HL-60/S4 treated with retinoic acid at 250 ng/mL for 4 days and 3 days (cell line): ENCODE data around the gene RAE1.

Source experiments
- in situ Hi-C: fragments of 300-500 bp; cut with MboI; formaldehyde crosslinking; loops from 2 replicates; pipeline ENCODE4 v1.7.0; 2022; ENCODE audit warnings: low sequenced_read_pairs

RAE1 gene

GRCh38 chr20:57398231-57398821, 47.3 kb downstream of the RAE1 start:
- in situ Hi-C loops: no loop called here

- in situ Hi-C loops: no loop called here
Measured at GRCh38 chr20:57398901-57399535, 48.0 kb downstream of the RAE1 start.

- in situ Hi-C loops: no loop called here
Measured at GRCh38 chr20:57399587-57400155, 48.6 kb downstream of the RAE1 start.

GRCh38 chr20:57400231-57400701, 49.2 kb downstream of the RAE1 start:
- in situ Hi-C loops: no loop called here

DNA sequence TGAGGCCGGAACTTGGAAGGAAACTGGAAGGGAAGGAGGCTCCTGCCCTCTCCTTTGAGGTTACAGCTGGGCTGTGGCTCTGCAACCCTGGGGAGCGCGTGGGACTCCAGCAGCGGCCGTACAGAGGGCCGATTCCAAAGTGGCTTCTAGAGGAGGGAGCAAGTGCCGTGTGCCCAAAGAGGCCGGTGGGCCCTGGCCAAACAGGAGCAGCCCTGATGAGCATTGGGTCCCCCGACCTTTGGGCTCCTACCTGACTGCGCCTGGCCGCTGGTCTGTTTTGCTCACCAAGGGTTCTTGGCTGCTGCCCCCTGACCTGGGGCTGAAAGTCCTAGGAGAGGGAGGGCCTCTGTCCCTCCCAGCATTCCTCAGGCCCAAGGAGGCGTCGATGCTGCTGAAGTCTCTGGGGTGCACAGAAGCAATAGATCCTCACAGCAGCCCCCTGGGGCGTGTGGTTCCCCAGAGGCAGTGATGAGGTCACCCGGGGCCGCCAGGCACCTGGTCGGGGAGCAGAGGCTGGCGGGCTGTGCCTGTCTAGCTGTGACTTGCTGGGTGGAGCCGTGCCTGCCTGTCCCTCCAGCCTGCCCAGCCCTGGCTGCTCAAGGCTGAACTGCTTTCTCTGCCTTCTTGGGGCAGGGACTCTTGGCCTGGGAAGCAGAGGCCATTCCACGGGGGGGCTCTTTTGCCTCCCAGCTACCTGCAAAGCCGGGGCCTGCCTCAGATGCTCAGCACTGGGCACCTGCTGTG, 49.9 kb downstream of the RAE1 start:
- in situ Hi-C loops: no loop called here

DNA sequence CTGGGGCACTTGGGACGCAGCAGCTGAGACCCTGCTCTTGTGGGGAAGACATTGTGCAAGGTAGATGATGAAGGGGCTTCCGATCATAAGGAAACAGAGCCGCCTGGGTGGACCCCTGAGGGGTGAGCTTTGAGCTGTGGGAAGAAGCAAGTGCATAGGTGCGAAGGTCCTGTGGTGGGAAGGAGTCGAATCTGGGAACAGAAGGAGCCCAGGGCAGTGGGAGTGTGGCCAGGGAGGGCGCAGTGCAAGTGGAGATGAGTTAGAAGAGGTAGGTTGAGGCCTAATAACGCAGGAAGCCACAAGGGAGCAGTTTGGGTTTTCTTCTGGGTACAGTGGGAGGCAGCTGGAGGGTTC, 50.5 kb downstream of the RAE1 start:
- in situ Hi-C loops: no loop called here

DNA sequence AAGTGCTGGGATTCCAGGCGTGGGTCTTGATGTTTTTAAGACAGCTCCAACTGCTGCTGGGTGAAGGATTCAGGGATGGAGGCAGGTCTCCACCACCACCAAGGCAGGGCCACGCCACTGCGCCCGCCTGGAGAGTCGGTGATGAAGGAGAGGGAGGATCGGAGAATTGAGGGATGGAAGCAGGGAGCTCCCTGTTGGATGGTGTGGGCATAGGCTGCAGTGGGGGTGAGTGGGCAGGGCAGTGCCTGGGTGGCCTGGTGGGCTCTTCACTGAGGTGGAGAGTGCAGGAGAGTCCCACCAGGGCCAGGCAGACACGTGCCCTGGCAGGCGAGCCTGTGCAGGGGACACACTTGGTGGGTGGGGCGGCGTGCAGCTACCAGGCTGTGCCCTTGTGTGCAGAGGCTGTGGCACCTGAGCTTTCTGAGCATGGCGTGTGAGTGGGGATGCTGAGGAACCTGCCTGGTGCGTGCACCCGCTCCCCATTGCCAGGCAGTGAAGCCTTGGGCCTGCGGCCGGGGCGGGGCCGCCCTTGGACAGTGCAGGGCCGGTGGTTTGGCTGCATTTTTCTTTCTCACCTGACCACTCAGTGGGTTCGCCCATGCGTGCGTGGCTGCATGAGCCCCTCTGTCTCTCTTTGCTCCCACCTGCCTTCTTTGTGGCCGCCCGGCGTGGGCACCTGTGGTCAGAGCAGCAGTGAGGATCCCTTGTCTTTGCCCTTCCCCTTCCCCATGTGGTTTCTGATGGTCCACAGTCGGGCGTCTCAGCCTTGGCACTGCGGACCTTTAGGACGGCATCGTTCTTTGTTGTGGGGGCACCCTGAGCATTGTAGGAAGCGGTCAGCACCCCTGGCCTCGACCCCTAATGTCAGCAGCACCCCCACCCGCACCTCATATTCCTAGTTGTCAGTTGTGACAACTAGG, 51.4 kb downstream of the RAE1 start:
- in situ Hi-C loops: no loop called here

DNA sequence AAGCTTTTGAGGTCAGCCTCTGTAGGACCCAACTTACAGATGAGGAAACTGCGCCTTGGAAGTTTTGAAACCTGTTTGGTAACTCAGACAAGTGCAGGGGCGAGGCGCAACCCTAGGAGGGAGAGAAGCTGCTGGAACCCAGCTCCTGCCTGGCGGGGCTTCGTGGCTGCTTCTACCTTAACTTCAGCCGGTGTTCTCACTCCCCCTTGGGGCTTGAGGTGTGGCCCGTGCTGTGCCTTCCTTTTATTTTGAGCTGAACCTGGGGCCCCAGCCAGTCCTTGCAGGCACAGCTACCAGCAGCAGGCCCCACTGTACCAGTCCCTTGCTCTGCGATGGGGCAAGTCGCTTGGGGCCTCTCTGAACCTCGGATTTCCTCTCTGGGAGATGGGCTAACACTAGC, 52.2 kb downstream of the RAE1 start:
- in situ Hi-C loops: no loop called here

DNA sequence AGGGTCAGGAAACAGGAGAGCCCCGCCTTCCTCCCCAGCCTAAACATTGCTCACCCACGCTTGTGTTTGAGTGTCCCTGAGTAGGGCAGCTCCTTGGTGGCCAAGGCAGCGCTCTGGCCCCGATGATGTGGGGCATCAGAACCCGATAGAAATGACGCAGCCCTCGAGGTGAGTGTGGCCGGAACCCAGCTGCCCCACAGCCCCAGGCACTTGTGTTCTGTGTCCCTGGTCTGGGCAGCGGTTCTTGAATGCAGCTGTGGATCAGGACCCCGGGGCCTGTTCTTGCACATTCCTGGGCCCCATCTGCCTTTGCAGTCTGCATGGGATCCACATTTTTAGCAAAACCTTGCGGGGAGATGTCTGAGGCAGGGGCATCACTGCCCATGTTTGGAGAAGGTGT, 53.0 kb downstream of the RAE1 start:
- in situ Hi-C loops: no loop called here

GRCh38 chr20:57404419-57405072, 53.5 kb downstream of the RAE1 start:
- in situ Hi-C loops: no loop called here

DNA sequence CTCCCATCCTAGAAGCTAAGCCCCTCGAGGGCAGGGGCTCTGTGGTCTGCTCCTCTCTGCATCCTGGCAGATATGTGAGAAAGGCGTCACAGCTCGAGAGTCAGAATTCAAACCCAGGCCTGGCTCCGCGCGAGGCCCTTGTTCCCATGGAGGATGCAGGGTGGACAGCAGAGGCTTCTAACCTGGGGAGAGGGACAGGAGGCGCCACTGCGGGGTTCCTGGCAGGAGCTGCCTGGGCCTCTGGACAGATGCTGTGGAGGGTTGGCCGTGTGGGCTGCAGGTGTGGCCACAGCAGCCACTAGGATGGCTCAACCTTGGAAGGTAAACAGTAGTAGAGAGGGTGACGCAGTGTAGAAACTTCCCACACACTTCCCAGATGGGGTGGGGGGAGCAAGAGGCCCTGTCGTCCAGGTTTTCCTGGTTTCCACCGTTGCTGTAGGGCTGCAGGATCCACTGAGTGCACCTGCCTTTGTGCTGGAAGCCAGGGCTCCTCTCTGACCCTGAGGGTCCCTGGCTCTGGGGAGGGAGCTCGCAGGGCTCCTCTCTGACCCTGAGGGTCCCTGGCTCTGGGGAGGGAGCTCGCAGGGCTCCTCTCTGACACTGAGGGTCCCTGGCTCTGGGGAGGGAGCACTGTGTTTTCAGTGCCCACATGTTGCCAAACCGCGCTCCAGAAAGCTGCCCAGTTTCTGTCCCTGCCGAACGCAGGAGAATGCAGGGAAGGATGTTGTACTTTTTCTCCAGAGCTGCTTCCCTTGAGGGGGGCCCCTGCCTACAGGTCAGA, 54.4 kb downstream of the RAE1 start:
- in situ Hi-C loops: no loop called here

DNA sequence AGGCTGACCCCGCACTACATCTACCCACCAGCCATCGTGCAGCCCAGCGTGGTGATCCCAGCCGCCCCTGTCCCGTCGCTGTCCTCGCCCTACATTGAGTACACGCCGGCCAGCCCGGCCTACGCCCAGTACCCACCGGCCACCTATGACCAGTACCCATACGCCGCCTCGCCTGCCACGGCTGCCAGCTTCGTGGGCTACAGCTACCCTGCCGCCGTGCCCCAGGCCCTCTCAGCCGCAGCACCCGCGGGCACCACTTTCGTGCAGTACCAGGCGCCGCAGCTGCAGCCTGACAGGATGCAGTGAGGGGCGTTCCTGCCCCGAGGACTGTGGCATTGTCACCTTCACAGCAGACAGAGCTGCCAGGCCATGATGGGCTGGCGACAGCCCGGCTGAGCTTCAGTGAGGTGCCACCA, 56.5 kb downstream of the RAE1 start:
- in situ Hi-C loops: no loop called here

- in situ Hi-C loops: no loop called here
Measured at GRCh38 chr20:57408131-57408530, 57.1 kb downstream of the RAE1 start.

DNA sequence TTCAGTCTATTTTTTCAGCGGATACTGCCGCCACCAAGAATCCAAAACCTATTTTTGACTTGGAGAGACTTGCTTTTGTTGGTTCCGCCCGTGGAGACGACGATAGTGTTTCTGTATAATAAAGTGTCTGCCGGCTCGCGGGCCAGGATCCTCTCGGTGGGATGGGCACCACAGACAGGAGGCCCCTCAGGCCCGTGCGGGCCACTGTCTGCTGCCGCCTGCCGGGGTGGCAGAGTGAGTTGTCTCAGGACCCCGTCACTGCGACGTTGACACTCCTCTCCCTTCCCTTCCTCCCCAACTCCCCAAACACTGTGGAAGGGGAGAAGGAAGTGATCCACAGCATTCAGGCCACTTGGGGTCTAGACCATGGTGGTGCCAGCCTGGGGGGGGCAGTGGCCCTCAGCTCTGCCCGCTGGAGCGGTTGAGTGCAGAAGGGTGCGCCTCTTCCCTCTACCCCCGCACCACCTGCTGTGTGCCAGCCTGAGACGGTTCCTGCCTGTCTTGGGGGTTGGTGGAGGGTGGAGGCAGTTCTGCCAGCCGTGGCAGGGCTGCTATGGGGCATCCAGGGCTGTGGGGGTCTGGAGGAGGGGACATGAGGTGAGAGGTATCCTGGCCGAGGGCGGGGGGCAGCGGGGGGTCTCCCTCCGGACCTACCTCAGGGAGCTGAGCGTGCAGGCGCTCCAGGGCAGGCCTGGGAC, 57.6 kb downstream of the RAE1 start:
- in situ Hi-C loops: no loop called here

DNA sequence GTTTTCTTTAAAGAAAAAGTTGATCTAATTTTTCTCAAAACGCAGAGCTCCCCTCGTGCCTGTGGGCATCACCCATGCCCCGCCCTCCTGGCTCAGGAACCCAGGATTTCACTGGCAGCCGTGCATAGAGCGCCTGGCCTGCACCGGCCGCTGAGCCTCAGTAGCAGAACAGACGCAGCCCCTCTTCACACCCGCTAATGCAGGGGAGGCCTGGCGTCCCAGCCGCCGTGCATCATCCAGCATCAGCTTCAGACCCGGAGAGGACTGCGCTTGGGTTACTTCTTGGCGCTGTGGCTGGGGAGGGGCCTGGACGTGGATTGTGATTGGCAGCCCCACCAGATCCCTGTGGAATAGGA, 58.2 kb downstream of the RAE1 start:
- in situ Hi-C loops: no loop called here

- in situ Hi-C loops: no loop called here
Measured at GRCh38 chr20:57409672-57410397, 58.8 kb downstream of the RAE1 start.

GRCh38 chr20:57410398-57410920, 59.4 kb downstream of the RAE1 start:
- in situ Hi-C loops: no loop called here

GRCh38 chr20:57410924-57411323, 59.9 kb downstream of the RAE1 start:
- in situ Hi-C loops: no loop called here
